OCI-LY3 (cell line): ENCODE data around the gene SLMAP.

ENCODE experiments used
- H2AFZ ChIP-seq: fragments of 200-600, 300-600 bp; shearing (Covaris generic); 2 replicates; pipeline ENCODE4 v1.6.0; 2014; ENCODE audit warnings: antibody characterized with exemption, low read depth, low read length
- H3K27ac ChIP-seq: fragments of 200-600, 300-600 bp; sonication (generic); 2 replicates; pipeline ENCODE4 v1.5.1; 2014; ENCODE audit warnings: mild to moderate bottlenecking, low read length, moderate library complexity, mixed read lengths
- H3K27me3 ChIP-seq: fragments of 200-600, 300-600 bp; sonication (generic); 2 replicates; pipeline ENCODE4 v1.6.1; 2014; ENCODE audit warnings: low read depth, low read length, mixed read lengths
- H3K36me3 ChIP-seq: fragments of 200-600, 300-600 bp; sonication (generic); replicated peaks from 2 replicates; pipeline ENCODE3; 2014; ENCODE audit warnings: low read depth, low read length, mixed read lengths
- H3K4me1 ChIP-seq: fragments of 300-600, 200-600 bp; sonication (generic); 2 replicates; pipeline ENCODE4 v1.6.1; 2014; ENCODE audit warnings: low read length, mixed read lengths
- H3K4me2 ChIP-seq: fragments of 200-600, 300-600 bp; sonication (generic); 2 replicates; pipeline ENCODE4 v1.6.1; 2014; ENCODE audit warnings: low read length, mixed read lengths
- H3K4me3 ChIP-seq: fragments of 300-600, 200-600 bp; sonication (generic); 2 replicates; pipeline ENCODE4 v1.5.1; 2014; ENCODE audit warnings: antibody characterized with exemption, mild to moderate bottlenecking, low read length, moderate library complexity
- H3K79me2 ChIP-seq: fragments of 300-600, 200-600 bp; shearing (Covaris generic); 2 replicates; pipeline ENCODE4 v1.6.1; 2014; ENCODE audit warnings: mild to moderate bottlenecking, low read length, mixed read lengths
- H3K9ac ChIP-seq: fragments of 300-600, 200-600 bp; shearing (Covaris generic); 2 replicates; pipeline ENCODE4 v1.6.0; 2014; ENCODE audit warnings: mild to moderate bottlenecking, low read length, moderate library complexity
- H3K9me3 ChIP-seq: fragments of 200-600, 300-600 bp; shearing (Covaris generic); 2 replicates; pipeline ENCODE4 v1.6.1; 2014; ENCODE audit warnings: low read length, mixed read lengths; ENCODE audit not compliant: insufficient read depth
- H4K20me1 ChIP-seq: fragments of 200-600, 300-600 bp; sonication (generic); 2 replicates; pipeline ENCODE4 v1.6.1; 2016; ENCODE audit warnings: low read length, mixed read lengths; ENCODE audit not compliant: insufficient read depth
- EZH2phosphoT487 ChIP-seq: fragments of 200-600 bp; shearing (Covaris generic); IDR thresholded peaks from 2 replicates; pipeline ENCODE4 v1.6.1; 2018; ENCODE audit warnings: antibody characterized with exemption, mixed run types, low read depth
- TF ChIP-seq, protein P1 (sequence below): fragments of 200-600, 300-600 bp; sonication (generic); IDR thresholded peaks from 2 replicates; pipeline ENCODE4 v1.5.1; 2014; ENCODE audit warnings: antibody characterized with exemption, low read length, low read depth

The SLMAP gene

DNA sequence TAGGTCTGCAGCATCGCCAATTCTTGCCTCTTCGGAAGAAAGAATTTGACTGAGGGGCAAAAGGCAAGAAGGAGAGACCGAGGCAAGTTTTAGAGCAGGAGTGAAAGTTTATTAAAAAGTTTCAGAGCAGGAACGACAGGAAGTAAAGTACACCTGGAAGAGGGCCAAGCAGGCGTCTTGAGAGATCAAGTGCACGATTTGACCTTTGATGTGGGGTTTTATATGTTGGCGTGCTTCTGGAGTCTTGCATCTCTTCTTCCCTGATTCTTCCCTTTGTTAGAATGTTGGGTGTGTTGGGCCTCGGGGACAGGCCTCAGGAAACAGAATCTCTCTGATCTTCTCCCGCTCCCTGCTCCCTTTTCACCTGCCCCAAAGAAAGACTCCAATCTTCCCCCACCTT lies 211.5 kb downstream of the SLMAP start:
- no peaks in the 10 kb centered on the region for H3K36me3 ChIP-seq
- no peak overlapping the region for H3K9ac ChIP-seq
- H3K4me2 ChIP-seq = no peak overlapping the region
- TF ChIP-seq EZH2phosphoT487 = no peak
- TF ChIP-seq, protein P1, sequence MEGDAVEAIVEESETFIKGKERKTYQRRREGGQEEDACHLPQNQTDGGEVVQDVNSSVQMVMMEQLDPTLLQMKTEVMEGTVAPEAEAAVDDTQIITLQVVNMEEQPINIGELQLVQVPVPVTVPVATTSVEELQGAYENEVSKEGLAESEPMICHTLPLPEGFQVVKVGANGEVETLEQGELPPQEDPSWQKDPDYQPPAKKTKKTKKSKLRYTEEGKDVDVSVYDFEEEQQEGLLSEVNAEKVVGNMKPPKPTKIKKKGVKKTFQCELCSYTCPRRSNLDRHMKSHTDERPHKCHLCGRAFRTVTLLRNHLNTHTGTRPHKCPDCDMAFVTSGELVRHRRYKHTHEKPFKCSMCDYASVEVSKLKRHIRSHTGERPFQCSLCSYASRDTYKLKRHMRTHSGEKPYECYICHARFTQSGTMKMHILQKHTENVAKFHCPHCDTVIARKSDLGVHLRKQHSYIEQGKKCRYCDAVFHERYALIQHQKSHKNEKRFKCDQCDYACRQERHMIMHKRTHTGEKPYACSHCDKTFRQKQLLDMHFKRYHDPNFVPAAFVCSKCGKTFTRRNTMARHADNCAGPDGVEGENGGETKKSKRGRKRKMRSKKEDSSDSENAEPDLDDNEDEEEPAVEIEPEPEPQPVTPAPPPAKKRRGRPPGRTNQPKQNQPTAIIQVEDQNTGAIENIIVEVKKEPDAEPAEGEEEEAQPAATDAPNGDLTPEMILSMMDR = no peak
- peaks cover 4% of the 10 kb centered on the region for H3K4me1 ChIP-seq
- no peaks in the 10 kb centered on the region for H4K20me1 ChIP-seq
- H3K27me3 ChIP-seq = no peaks in the 10 kb centered on the region
- H3K9me3 ChIP-seq = no peaks in the 10 kb centered on the region
- no peak overlapping the region for H2AFZ ChIP-seq
- H3K79me2 ChIP-seq = no peaks in the 10 kb centered on the region
- no peak overlapping the region for H3K4me3 ChIP-seq
- H3K27ac ChIP-seq = no peak overlapping the region

DNA sequence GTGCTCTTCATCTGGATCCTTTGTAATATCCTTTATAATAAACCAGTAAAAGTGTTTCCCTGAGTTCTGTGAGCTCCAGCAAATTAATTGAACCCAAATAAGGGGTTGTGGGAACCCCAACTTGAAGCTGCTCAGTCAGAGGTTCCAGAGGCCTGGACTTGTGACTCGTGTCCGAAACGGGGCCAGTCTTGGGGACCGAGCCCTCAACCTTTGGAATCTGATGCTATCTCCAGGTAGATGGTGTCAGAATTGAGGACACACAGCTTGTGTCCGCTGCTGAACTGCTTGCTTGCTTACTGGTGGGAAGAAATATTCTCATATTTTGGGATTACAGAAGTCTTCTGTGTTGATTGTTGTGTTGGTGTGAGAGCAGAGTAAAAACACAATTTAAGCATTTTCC lies 212.4 kb downstream of the SLMAP start:
- H4K20me1 ChIP-seq = no peaks in the 10 kb centered on the region
- no peak overlapping the region for H3K4me2 ChIP-seq
- H3K9me3 ChIP-seq = no peaks in the 10 kb centered on the region
- no peak overlapping the region for H3K9ac ChIP-seq
- H3K27ac ChIP-seq = no peak overlapping the region
- TF ChIP-seq, protein P1 = no peak
- no peak for TF ChIP-seq EZH2phosphoT487
- H3K36me3 ChIP-seq = no peaks in the 10 kb centered on the region
- H2AFZ ChIP-seq = no peak overlapping the region
- no peak overlapping the region for H3K4me3 ChIP-seq
- no peaks in the 10 kb centered on the region for H3K27me3 ChIP-seq
- no peaks in the 10 kb centered on the region for H3K79me2 ChIP-seq
- H3K4me1 ChIP-seq = peaks cover 4% of the 10 kb centered on the region

DNA sequence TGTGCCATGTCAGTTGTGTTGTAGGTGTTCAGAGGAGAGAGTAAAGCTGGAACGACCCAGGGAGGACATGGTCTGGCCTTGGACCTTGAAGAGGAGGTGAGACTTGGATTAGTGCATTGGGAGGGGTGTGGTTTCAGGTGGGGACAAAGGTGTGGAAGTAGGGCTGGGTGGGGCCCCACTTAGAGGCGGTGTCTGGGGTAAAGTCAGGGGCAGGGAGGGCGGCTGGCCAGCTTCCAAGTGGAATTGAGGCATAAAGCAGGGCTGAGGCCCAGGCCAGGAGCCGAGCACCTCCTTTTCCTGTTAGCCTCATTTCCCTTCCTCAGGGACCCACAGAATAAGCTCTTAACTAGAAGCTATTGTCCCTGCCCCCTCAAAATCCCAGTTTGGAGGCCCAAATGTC lies 215.9 kb downstream of the SLMAP start:
- no peaks in the 10 kb centered on the region for H3K4me1 ChIP-seq
- no peaks in the 10 kb centered on the region for H3K9me3 ChIP-seq
- no peaks in the 10 kb centered on the region for H3K27me3 ChIP-seq
- H2AFZ ChIP-seq = no peak overlapping the region
- H3K36me3 ChIP-seq = no peaks in the 10 kb centered on the region
- H3K27ac ChIP-seq = no peak overlapping the region
- TF ChIP-seq EZH2phosphoT487 = no peak
- TF ChIP-seq, protein P1 = no peak
- no peak overlapping the region for H3K9ac ChIP-seq
- no peaks in the 10 kb centered on the region for H4K20me1 ChIP-seq
- H3K4me3 ChIP-seq = no peak overlapping the region
- no peak overlapping the region for H3K4me2 ChIP-seq
- H3K79me2 ChIP-seq = no peaks in the 10 kb centered on the region

DNA sequence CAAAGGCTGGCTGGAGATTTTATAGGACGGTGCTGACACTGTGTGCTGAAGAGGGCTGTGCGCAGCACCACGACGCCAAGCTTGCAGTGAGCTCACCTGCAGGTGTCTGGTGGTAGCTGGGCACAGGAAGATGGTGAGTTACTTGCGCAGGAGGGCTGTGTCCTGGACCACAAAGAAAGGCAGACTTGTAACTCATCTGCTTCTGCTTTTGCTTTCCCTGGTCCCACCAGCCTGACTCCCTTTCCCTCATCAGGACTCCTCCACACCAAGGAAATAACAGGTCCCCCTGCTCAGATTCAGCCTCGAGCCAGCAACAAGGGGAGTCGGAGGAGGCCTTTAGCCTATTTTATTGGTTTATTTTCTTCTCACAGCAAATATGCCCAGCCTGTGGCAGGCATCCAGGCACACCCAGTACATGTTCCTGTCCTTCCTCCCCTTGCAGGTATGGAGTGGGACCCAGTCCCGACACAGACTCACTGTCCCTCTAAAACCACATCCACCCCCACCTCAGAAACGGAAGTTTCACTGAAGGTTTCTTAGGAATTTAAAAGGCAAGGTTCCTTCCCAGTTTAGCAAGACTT lies 216.5 kb downstream of the SLMAP start:
- no peak overlapping the region for H3K27ac ChIP-seq
- H3K36me3 ChIP-seq = no peaks in the 10 kb centered on the region
- H3K4me2 ChIP-seq = no peak overlapping the region
- H3K27me3 ChIP-seq = no peaks in the 10 kb centered on the region
- no peak overlapping the region for H3K9ac ChIP-seq
- H3K79me2 ChIP-seq = no peaks in the 10 kb centered on the region
- H3K4me3 ChIP-seq = no peak overlapping the region
- H3K4me1 ChIP-seq = no peaks in the 10 kb centered on the region
- H2AFZ ChIP-seq = no peak overlapping the region
- H4K20me1 ChIP-seq = no peaks in the 10 kb centered on the region
- no peaks in the 10 kb centered on the region for H3K9me3 ChIP-seq
- TF ChIP-seq, protein P1 = no peak
- TF ChIP-seq EZH2phosphoT487 = no peak
